Measurements from ENCODE around the gene CTNND2.

Gene CTNND2

DNA sequence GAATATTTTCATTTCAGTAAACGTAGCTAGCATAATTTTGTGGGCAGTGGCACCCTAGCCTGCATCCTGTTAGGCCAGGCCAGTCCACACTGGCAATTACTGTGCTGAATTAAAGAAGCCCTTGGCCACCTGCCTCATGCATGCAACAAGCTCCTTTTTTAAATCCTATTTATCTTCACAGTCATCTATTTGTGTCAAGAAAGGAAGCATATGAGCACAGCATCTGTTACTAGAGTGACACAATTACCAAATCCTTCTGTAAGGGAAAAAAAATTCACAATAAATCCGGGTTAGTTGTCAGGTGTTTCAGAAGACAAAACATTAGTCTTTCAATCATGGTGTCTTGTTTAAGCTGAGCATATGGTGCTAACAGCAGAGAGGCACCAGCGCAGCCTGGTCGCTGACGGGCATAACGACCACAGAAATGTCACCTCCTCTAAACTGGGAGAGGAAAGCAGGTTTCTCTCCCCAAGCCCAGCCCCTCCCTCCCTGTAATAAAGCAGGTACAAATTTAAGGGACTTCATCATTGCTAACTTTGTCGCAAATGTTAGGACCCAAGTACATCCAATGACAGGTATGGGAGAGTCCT, 520.6 kb downstream of the CTNND2 start:
- Histone ChIP-seq H2AFZ (ENCODE audit: low read depth, low read length) (no peak overlapping the region), H3K4me1 (ENCODE audit: insufficient read depth, low read length) (peaks cover 15% of the 10 kb centered on the region), H3K9me3 (ENCODE audit: low read length) (peaks cover 4% of the 10 kb centered on the region), H3K4me3 (ENCODE audit: low read length) (no peak overlapping the region), H3K27me3 (ENCODE audit: insufficient read depth, low read length) (no peaks in the 10 kb centered on the region), H3K36me3 (ENCODE audit: insufficient read depth, low read length) (peaks cover 14% of the 10 kb centered on the region)

GRCh38 chr5:11378461-11378860, 525.8 kb downstream of the CTNND2 start:
- no peaks in the 10 kb centered on the region for H3K4me1 ChIP-seq (ENCODE audit: insufficient read depth, low read length)
- H3K9me3 ChIP-seq (ENCODE audit: low read length), result peaks cover 2% of the 10 kb centered on the region
- H3K36me3 ChIP-seq (ENCODE audit: insufficient read depth, low read length), result peaks cover 31% of the 10 kb centered on the region
- H2AFZ ChIP-seq (ENCODE audit: low read depth, low read length), result no peak overlapping the region
- no peaks in the 10 kb centered on the region for H3K27me3 ChIP-seq (ENCODE audit: insufficient read depth, low read length)
- H3K4me3 ChIP-seq (ENCODE audit: low read length), result no peak overlapping the region

DNA sequence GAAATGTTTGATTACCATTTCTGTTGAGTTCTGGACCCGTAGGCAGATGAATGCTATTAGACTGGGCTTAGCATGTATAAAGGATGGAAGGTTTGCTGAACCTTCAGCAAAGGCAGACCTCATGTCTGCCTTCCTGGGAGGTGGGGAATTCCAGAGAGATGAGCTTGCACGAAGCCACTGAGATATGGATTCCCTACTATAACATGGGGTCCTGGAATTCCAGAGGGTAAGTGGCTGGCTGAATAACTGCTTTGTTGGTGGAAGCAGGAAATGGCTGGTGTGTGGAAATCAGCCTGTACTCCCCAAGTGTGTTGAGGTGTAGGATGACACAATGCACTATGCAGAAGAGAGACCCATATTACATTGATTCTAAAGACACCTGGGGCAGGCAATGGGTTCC, 526.4 kb downstream of the CTNND2 start:
- no peaks in the 10 kb centered on the region for H3K27me3 ChIP-seq (ENCODE audit: insufficient read depth, low read length)
- H2AFZ ChIP-seq (ENCODE audit: low read depth, low read length), result no peak overlapping the region
- no peaks in the 10 kb centered on the region for H3K4me1 ChIP-seq (ENCODE audit: insufficient read depth, low read length)
- H3K9me3 ChIP-seq (ENCODE audit: low read length), result peaks cover 2% of the 10 kb centered on the region
- H3K4me3 ChIP-seq (ENCODE audit: low read length), result no peak overlapping the region
- H3K36me3 ChIP-seq (ENCODE audit: insufficient read depth, low read length), result peaks cover 26% of the 10 kb centered on the region

DNA sequence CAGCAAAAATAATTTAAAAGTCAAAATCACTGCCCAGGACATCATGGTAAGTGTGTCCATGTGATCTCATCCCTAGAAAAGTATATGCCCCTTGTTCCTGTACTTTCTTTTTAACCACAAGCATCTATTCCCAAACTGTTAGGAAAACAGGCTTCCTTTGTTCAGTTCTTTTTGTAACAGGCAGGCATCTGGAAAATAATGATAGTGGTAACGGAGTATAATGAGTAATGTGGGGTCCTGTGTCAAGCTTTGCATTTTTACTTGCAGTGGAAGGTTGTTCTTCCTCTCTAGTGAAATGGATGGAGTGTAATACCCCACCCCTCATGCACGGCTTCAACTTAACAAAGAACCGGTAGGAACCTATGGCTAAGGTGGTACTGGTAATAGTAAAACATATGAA, 532.1 kb downstream of the CTNND2 start:
- Histone ChIP-seq H3K4me1 (ENCODE audit: insufficient read depth, low read length) (no peaks in the 10 kb centered on the region), H3K4me3 (ENCODE audit: low read length) (no peak overlapping the region)

GRCh38 chr5:11371021-11371420, 533.2 kb downstream of the CTNND2 start:
- Histone ChIP-seq H3K4me3 (ENCODE audit: low read length) (no peak overlapping the region), H3K36me3 (ENCODE audit: insufficient read depth, low read length) (peaks cover 16% of the 10 kb centered on the region), H3K9me3 (ENCODE audit: low read length) (peaks cover 2% of the 10 kb centered on the region), H2AFZ (ENCODE audit: low read depth, low read length) (no peak overlapping the region), H3K4me1 (ENCODE audit: insufficient read depth, low read length) (no peaks in the 10 kb centered on the region), H3K27me3 (ENCODE audit: insufficient read depth, low read length) (no peaks in the 10 kb centered on the region)

More for the DNA sequence above, 532.1 kb downstream of the CTNND2 start:
- Histone ChIP-seq H3K36me3 (ENCODE audit: insufficient read depth, low read length) (peaks cover 23% of the 10 kb centered on the region), H2AFZ (ENCODE audit: low read depth, low read length) (no peak overlapping the region), H3K9me3 (ENCODE audit: low read length) (peaks cover 2% of the 10 kb centered on the region), H3K27me3 (ENCODE audit: insufficient read depth, low read length) (no peaks in the 10 kb centered on the region)

DNA sequence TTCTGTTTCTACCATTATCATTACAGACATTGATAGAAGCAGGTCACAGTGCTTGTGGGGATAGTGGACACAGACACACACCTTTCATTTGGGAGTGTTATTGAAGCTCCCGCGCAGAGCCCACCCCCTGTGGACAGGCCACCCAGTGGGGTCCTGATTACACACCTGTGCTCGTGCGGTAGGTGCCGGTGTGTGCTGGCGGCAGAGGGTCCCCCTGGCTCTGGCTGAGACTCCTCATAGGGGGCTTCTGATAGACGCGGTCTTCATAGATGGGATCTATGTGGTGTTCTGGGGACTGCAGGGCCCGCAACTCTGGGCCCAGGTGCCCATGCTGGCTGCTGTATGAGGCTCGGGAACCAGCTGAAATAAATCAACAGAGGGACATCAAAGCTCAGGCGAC, 539.7 kb downstream of the CTNND2 start:
- peaks cover 3% of the 10 kb centered on the region for H3K9me3 ChIP-seq (ENCODE audit: low read length)
- no peaks in the 10 kb centered on the region for H3K4me1 ChIP-seq (ENCODE audit: insufficient read depth, low read length)
- H2AFZ ChIP-seq (ENCODE audit: low read depth, low read length), result no peak overlapping the region
- no peak overlapping the region for H3K4me3 ChIP-seq (ENCODE audit: low read length)
- H3K36me3 ChIP-seq (ENCODE audit: insufficient read depth, low read length), result peaks cover 44% of the 10 kb centered on the region
- no peaks in the 10 kb centered on the region for H3K27me3 ChIP-seq (ENCODE audit: insufficient read depth, low read length)

DNA sequence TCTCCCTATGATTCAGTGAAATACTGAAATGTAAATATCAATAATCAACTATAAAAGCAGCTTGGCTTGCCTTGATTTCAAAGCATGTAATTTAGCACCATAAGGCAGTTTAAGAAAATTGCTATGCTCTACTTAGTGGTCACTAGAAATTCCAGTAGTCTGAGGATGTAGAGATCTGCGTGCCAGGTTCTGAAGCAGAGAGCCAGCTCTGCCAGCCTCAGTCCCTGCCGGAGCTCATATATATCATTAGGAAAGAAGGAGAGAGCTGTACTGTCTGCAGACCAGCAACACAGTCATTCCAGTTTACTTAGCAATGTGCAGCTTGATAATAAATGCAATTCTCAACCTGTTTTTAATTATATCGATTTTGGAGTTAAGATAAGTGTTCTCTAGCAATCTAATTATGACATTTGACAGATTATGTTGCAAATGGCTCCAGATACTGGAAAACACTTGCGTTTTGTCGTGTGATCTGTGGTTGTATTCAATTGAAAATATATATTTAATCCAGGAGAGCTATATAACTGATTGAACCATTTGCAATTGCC, 540.5 kb downstream of the CTNND2 start:
- Histone ChIP-seq H3K9me3 (ENCODE audit: low read length) (peaks cover 3% of the 10 kb centered on the region), H3K36me3 (ENCODE audit: insufficient read depth, low read length) (peaks cover 48% of the 10 kb centered on the region), H3K4me3 (ENCODE audit: low read length) (no peak overlapping the region), H3K27me3 (ENCODE audit: insufficient read depth, low read length) (no peaks in the 10 kb centered on the region), H2AFZ (ENCODE audit: low read depth, low read length) (no peak overlapping the region), H3K4me1 (ENCODE audit: insufficient read depth, low read length) (no peaks in the 10 kb centered on the region)

- Histone ChIP-seq H3K4me3 (ENCODE audit: low read length) (no peak overlapping the region), H3K27me3 (ENCODE audit: insufficient read depth, low read length) (no peaks in the 10 kb centered on the region), H2AFZ (ENCODE audit: low read depth, low read length) (no peak overlapping the region), H3K36me3 (ENCODE audit: insufficient read depth, low read length) (peaks cover 54% of the 10 kb centered on the region), H3K4me1 (ENCODE audit: insufficient read depth, low read length) (no peaks in the 10 kb centered on the region), H3K9me3 (ENCODE audit: low read length) (peaks cover 8% of the 10 kb centered on the region)
Measured at GRCh38 chr5:11361768-11362167, 542.5 kb downstream of the CTNND2 start.

- peaks cover 37% of the 10 kb centered on the region for H3K36me3 ChIP-seq (ENCODE audit: insufficient read depth, low read length)
- H2AFZ ChIP-seq (ENCODE audit: low read depth, low read length), result no peak overlapping the region
- H3K4me1 ChIP-seq (ENCODE audit: insufficient read depth, low read length), result no peaks in the 10 kb centered on the region
- no peak overlapping the region for H3K4me3 ChIP-seq (ENCODE audit: low read length)
- H3K9me3 ChIP-seq (ENCODE audit: low read length), result peaks cover 11% of the 10 kb centered on the region
- no peaks in the 10 kb centered on the region for H3K27me3 ChIP-seq (ENCODE audit: insufficient read depth, low read length)
Measured at GRCh38 chr5:11357928-11358327, 546.3 kb downstream of the CTNND2 start.

GRCh38 chr5:11355491-11355890, 548.8 kb downstream of the CTNND2 start:
- no peak overlapping the region for H2AFZ ChIP-seq (ENCODE audit: low read depth, low read length)
- peaks cover 26% of the 10 kb centered on the region for H3K36me3 ChIP-seq (ENCODE audit: insufficient read depth, low read length)
- no peaks in the 10 kb centered on the region for H3K27me3 ChIP-seq (ENCODE audit: insufficient read depth, low read length)
- peaks cover 8% of the 10 kb centered on the region for H3K9me3 ChIP-seq (ENCODE audit: low read length)
- no peak overlapping the region for H3K4me3 ChIP-seq (ENCODE audit: low read length)
- no peaks in the 10 kb centered on the region for H3K4me1 ChIP-seq (ENCODE audit: insufficient read depth, low read length)

DNA sequence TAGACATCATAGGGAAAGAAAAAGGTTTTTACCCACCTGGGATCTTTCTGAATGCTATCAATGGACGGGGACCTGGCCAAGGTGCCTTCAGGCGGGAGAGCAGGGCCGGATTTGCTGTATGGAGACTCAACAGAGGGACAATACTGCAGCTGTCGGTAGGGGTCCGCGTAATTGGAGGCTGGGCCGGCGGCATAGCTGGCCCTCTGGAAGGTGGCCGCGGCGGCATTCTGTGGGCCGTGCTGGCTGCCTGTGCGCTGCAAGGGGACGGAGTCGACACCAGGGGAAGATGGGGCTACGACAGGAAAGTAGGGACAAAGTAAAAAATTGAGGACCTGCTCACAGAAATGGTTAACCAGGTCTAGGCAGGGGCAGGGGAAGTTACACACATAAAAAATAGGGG, 557.9 kb downstream of the CTNND2 start:
- peaks cover 11% of the 10 kb centered on the region for H3K36me3 ChIP-seq (ENCODE audit: insufficient read depth, low read length)
- H3K9me3 ChIP-seq (ENCODE audit: low read length), result peaks cover 5% of the 10 kb centered on the region
- no peaks in the 10 kb centered on the region for H3K4me1 ChIP-seq (ENCODE audit: insufficient read depth, low read length)
- no peaks in the 10 kb centered on the region for H3K27me3 ChIP-seq (ENCODE audit: insufficient read depth, low read length)
- H2AFZ ChIP-seq (ENCODE audit: low read depth, low read length), result no peak overlapping the region
- H3K4me3 ChIP-seq (ENCODE audit: low read length), result no peak overlapping the region

DNA sequence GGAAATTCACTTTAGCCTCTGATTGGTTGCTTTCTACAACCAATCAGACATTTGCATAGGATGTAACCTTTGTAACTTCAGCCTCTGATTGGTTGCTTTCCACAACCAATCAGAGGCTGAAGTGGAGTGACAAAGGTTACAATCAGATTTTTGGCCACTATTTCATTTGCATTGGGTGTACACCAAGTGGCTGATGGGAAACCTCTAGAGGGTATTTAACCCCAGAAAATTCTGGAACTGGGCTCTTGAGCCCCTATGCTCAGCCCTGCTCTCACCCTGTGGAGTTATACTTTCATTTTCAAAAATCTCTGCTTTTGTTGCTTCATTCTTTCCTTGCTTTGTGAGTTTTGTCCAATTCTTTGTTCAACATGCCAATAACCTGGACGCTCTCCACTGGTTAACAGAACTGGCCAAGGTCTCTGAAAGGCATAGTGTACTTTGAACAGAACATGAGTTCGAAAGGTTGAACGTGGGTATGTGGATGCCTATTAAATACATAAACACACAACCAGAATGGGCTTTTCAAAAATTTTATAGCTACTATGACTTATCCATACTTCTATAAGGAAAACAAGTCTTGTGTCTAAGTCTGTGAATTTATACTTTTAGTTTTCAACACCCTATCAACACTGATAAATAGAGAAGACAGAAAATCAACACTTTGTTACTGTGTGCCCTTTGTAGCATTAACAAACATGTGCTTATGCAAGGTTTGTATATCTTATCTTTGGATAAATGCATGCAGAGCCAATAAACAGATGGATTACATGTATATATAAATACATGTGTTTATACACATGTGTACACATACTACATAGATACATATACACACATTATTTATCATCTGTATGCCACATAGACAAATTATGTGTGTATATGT, 568.1 kb downstream of the CTNND2 start:
- H2AFZ ChIP-seq (ENCODE audit: low read depth, low read length), result no peak overlapping the region
- H3K27me3 ChIP-seq (ENCODE audit: insufficient read depth, low read length), result no peaks in the 10 kb centered on the region
- H3K4me3 ChIP-seq (ENCODE audit: low read length), result no peak overlapping the region
- no peaks in the 10 kb centered on the region for H3K4me1 ChIP-seq (ENCODE audit: insufficient read depth, low read length)
- peaks cover 6% of the 10 kb centered on the region for H3K9me3 ChIP-seq (ENCODE audit: low read length)
- H3K36me3 ChIP-seq (ENCODE audit: insufficient read depth, low read length), result peaks cover 12% of the 10 kb centered on the region

DNA sequence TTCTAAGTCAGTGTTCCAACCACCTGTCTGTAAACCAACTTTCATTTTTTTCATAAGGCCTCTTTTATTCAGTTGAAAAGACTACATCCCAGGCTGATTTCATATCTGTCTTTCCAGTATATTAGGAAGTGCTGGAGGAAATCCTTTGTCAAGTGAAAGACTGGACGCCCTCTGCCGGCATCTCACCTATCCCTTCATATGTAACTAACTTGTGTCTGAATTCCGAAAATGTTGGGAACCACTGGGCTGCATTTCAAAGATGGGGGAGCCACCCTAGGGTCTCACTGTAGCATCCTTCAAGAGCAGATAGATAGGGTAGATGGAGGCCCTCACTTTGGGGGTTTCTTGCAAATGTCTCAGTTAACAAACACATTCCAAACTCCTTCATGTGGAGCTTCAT, 569.8 kb downstream of the CTNND2 start:
- H3K36me3 ChIP-seq (ENCODE audit: insufficient read depth, low read length), result peaks cover 12% of the 10 kb centered on the region
- H3K9me3 ChIP-seq (ENCODE audit: low read length), result peaks cover 6% of the 10 kb centered on the region
- no peak overlapping the region for H3K4me3 ChIP-seq (ENCODE audit: low read length)
- no peaks in the 10 kb centered on the region for H3K4me1 ChIP-seq (ENCODE audit: insufficient read depth, low read length)
- no peaks in the 10 kb centered on the region for H3K27me3 ChIP-seq (ENCODE audit: insufficient read depth, low read length)
- H2AFZ ChIP-seq (ENCODE audit: low read depth, low read length), result no peak overlapping the region

All from neuron (in vitro differentiated cells).